Keratinocyte (primary cell): ENCODE data around the gene MRPL45. TPM values are rescaled to one million over a fixed set of nuclear protein-coding genes. Genes with fewer than 3 reads are reported as not detected.

Source experiments
- DNase-seq: peaks from one replicate; pipeline ENCODE4 v3.0.0-alpha.2; 2011; ENCODE audit warnings: low read depth, missing footprints, low spot score
- FAIRE-seq: peaks from 2 replicates; lab custom pipeline; 2011; peaks lifted over from hg19 to GRCh38; lab: Jason Lieb, UNC
- H2AFZ ChIP-seq: 2 replicates; pipeline ENCODE4 v1.6.0; 2012; ENCODE audit warnings: low read length, control low read depth, inconsistent platforms; ENCODE audit not compliant: control insufficient read depth
- H3K27ac ChIP-seq: 2 replicates; pipeline ENCODE4 v1.5.1; 2011; ENCODE audit warnings: low read length; ENCODE audit not compliant: control insufficient read depth, insufficient read depth
- H3K27me3 ChIP-seq: 3 replicates; pipeline ENCODE4 v1.6.0; 2011; ENCODE audit warnings: low read length; ENCODE audit not compliant: control insufficient read depth, insufficient read depth; ENCODE audit errors: extremely low read depth
- H3K36me3 ChIP-seq, 2 experiments: 2 replicates in 1 of 2; 3 replicates in 1 of 2; pipeline ENCODE4 v1.5.1; 2011; ENCODE audit warnings: low read length in 2 of 2, mild to moderate bottlenecking in 1 of 2; ENCODE audit not compliant: control insufficient read depth in 2 of 2, insufficient read depth in 2 of 2; ENCODE audit errors: extremely low read depth in 1 of 2
- H3K4me1 ChIP-seq: 3 replicates; pipeline ENCODE4 v1.5.1; 2011; ENCODE audit warnings: low read length; ENCODE audit not compliant: control insufficient read depth, insufficient read depth; ENCODE audit errors: extremely low read depth
- H3K4me2 ChIP-seq: 3 replicates; pipeline ENCODE4 v1.6.0; 2011; ENCODE audit warnings: low read depth, low read length; ENCODE audit not compliant: control insufficient read depth, insufficient read depth; ENCODE audit errors: extremely low read depth
- H3K4me3 ChIP-seq, 3 experiments: fragments of 200-600 bp in 1 of 3; sonication (generic) in 1 of 3; 2 replicates in 2 of 3; 3 replicates in 1 of 3; pipeline ENCODE4 v1.5.1; 2011 to 2016; ENCODE audit warnings: low read length in 3 of 3, mild to moderate bottlenecking in 3 of 3, control low read depth in 2 of 3, inconsistent platforms in 1 of 3, low read depth in 1 of 3, mixed read lengths in 1 of 3, mixed run types in 1 of 3, moderate library complexity in 1 of 3; ENCODE audit not compliant: control insufficient read depth in 2 of 3, insufficient read depth in 2 of 3; ENCODE audit errors: extremely low read depth in 1 of 3
- H3K79me2 ChIP-seq: 2 replicates; pipeline ENCODE4 v1.6.0; 2012; ENCODE audit warnings: low read length; ENCODE audit not compliant: control insufficient read depth, insufficient read depth
- H3K9ac ChIP-seq: 3 replicates; pipeline ENCODE4 v1.6.0; 2011; ENCODE audit warnings: low read length; ENCODE audit not compliant: control insufficient read depth, insufficient read depth; ENCODE audit errors: extremely low read depth
- H3K9me1 ChIP-seq: 3 replicates; pipeline ENCODE4 v1.6.0; 2011; ENCODE audit warnings: low read length; ENCODE audit not compliant: control insufficient read depth, insufficient read depth; ENCODE audit errors: extremely low read depth
- H3K9me3 ChIP-seq: 2 replicates; pipeline ENCODE4 v1.5.1; 2012; ENCODE audit warnings: low read depth, low read length; ENCODE audit not compliant: control insufficient read depth
- H4K20me1 ChIP-seq: 3 replicates; pipeline ENCODE4 v1.6.0; 2011; ENCODE audit warnings: low read length; ENCODE audit not compliant: control insufficient read depth, insufficient read depth; ENCODE audit errors: extremely low read depth
- CTCF ChIP-seq, 3 experiments: IDR thresholded peaks in 1 of 3; conservative IDR thresholded peaks in 1 of 3; optimal IDR thresholded peaks in 1 of 3; 2 replicates in 2 of 3; 3 replicates in 1 of 3; pipeline versions ENCODE3 to v1.5.1; 2011; ENCODE audit warnings: low read length in 3 of 3, mild to moderate bottlenecking in 3 of 3, moderate library complexity in 2 of 3, control low read depth in 1 of 3, inconsistent platforms in 1 of 3; ENCODE audit not compliant: insufficient read depth in 2 of 3; ENCODE audit errors: extremely low read depth in 1 of 3
- EZH2 ChIP-seq: IDR thresholded peaks from one replicate; pipeline ENCODE4 v1.6.1; 2012; ENCODE audit warnings: inconsistent platforms, mild to moderate bottlenecking, low read length, moderate library complexity
- dilution Hi-C: fragments of 300-500 bp; cut with MboI; formaldehyde crosslinking; loops from one replicate; pipeline ENCODE4 v1.7.0; 2020; ENCODE audit warnings: low sequenced_read_pairs; ENCODE audit not compliant: extremely low pct_ligation_motif_present
- polyA plus RNA-seq, 5 experiments: library from polyadenylated mRNA; depleted of rRNA in 3 of 5; stranded (reverse) in 3 of 5; stranded (forward) in 1 of 5; unstranded in 1 of 5; fragments of >200 nt; gene quantifications; 1 replicate in 1 of 5; 2 replicates in 3 of 5; 3 replicates in 1 of 5; pipeline versions ENCODE4 v1.2.1 to v1.2.3, GENCODE V29; 2011 to 2012; ENCODE audit warnings: missing spikeins in 2 of 5, low read depth in 1 of 5, low replicate concordance in 1 of 5

Gene MRPL45
- polyA plus RNA-seq, 1 donor (not counting 4 experiments of a cell fraction or from before 2014, with no cell fraction given): 64.9 TPM

- dilution Hi-C loops: no loop called here
- no peaks in the 10 kb centered on the region for H3K9me1 ChIP-seq
- no peaks in the 10 kb centered on the region for H3K9me3 ChIP-seq
- no peaks in the 10 kb centered on the region for H3K79me2 ChIP-seq
- no peak overlapping the region for H3K27ac ChIP-seq
- no peak overlapping the region for H3K4me3 ChIP-seq
- H3K4me1 ChIP-seq: peaks cover 19% of the 10 kb centered on the region
- H3K27me3 ChIP-seq: no peaks in the 10 kb centered on the region
- peaks cover 2 to 5% of the 10 kb centered on the region in 2 experiments for H3K36me3 ChIP-seq
- H2AFZ ChIP-seq: no peak overlapping the region
- FAIRE-seq (no peak), DNase-seq (no peak)
- H3K4me2 ChIP-seq: peak overlapping the region; percentile 7
- TF ChIP-seq CTCF (optimal IDR thresholded peaks at IDR 0.05 in 1 of 3, IDR thresholded peaks at IDR 0.05 in 1 of 3, conservative IDR thresholded peaks at IDR 0.05 in 1 of 3; ENCODE audit: extremely low read depth in 1 of 3, insufficient read depth in 2 of 3, low read length in 3 of 3): no peak
- no peak for TF ChIP-seq EZH2
- H4K20me1 ChIP-seq: no peaks in the 10 kb centered on the region
- no peak overlapping the region for H3K9ac ChIP-seq
These were observed 20.1 kb downstream of the MRPL45 start for GRCh38 chr17:38317081-38317480.

GRCh38 chr17:38320482-38320881 is 23.5 kb downstream of the MRPL45 start:
- Histone ChIP-seq H3K9me3 (no peaks in the 10 kb centered on the region), H3K27me3 (no peaks in the 10 kb centered on the region), H3K36me3 (peaks cover 9 to 12% of the 10 kb centered on the region in 2 experiments), H4K20me1 (no peaks in the 10 kb centered on the region), H3K4me1 (peaks cover 19% of the 10 kb centered on the region), H2AFZ (peak overlapping the region; percentile 1), H3K4me3 (no peak overlapping the region), H3K9me1 (no peaks in the 10 kb centered on the region), H3K27ac (no peak overlapping the region), H3K4me2 (no peak overlapping the region), H3K79me2 (no peaks in the 10 kb centered on the region), H3K9ac (no peak overlapping the region)
- dilution Hi-C loops: no loop called here
- TF ChIP-seq EZH2 (no peak), CTCF (optimal IDR thresholded peaks at IDR 0.05 in 1 of 3, IDR thresholded peaks at IDR 0.05 in 1 of 3, conservative IDR thresholded peaks at IDR 0.05 in 1 of 3; ENCODE audit: extremely low read depth in 1 of 3, insufficient read depth in 2 of 3, low read length in 3 of 3) (peak in 1 of 3 experiments; percentile 9)
- DNase-seq (no peak), FAIRE-seq (no peak)
